Globus pallidus (tissue), 1 donor: Measurements from ENCODE around the gene HOXB3.
"Not testable (repeated sequence)": the region's sequence is repeated elsewhere in the genome, so short reads cannot be mapped to it uniquely, and the experiment has no call there.

Experiments used
- DNase-seq: peaks from one replicate; pipeline ENCODE4 v3.0.0-alpha.2; 2015; ENCODE audit warnings: low spot score

HOXB3 gene

DNA sequence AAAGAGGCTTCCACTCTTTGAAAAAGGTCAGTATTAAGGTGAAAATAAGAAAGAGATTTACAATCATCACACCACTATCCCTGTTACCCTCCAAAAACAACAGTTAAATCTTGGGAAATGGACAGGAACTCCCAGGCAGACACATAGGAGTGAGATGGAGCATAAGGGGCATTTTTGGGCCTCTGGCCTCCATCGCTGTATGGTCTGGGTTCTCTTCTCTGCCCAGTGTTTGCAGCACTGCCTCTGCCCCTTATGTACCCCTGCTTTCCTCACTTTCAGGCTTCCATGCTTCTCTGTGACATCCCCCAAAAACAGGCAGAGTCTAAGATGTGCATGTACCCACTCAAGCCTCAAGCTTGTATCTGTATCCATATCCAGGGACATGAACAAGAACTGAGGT lies 44.5 kb downstream of the HOXB3 start:
- no peak for DNase-seq

DNA sequence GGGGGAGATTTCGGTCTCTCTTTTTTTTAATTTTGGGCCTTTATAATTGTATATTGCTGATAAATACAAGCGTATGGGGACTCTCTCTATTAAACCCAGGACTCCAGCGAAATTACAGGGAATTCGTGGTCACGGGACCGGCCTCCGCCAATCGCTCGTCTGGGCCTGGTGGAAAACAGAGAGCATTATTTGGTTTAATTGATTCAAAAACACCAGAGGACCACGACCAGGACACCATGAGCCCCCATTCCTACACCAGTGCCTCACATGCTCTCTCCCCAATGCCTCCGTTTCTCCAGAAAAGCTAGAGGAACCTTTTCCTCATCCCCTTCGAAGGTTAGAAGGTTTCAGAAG lies 45.0 kb downstream of the HOXB3 start, which contains the start of gene HOXB2:
TSS of gene HOXB2 (minus strand) at position 88 of the 354 bp plus-strand sequence. CDS start 198 bp downstream, outside the sequence.
- DNase-seq, result no peak

DNA sequence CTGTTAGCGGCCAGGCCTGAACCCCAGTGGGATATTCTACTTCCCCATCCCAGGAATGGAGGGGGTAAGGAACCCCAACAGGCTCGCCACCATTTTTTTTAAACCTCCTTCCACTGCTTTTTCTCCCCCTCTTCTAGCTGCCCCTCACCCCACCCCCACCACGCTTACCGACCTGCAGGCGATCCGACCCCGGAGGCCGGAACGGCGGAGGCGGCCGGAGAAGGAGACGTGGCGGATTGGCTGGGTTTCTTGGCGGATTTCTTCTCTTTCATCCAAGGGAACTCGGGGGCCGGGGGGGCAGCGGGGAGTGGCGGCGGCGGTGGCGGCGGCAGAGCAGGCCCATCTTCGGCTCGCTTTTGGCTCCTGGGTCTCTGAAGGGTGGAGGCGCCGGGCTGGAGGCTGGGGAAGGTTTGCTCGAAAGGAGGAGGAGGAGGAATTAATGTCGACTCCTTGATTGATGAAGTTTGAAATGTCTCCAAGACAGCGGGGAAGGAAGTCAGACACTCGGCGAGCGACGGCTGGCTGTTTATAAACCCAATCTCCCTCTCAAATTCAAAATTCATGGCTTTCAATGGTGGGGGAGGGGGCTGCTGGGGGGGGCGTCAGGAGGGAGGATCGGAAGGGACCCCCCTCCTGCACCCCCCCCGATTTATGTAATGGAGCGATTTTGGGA lies 45.6 kb downstream of the HOXB3 start:
- DNase-seq, result no peak

DNA sequence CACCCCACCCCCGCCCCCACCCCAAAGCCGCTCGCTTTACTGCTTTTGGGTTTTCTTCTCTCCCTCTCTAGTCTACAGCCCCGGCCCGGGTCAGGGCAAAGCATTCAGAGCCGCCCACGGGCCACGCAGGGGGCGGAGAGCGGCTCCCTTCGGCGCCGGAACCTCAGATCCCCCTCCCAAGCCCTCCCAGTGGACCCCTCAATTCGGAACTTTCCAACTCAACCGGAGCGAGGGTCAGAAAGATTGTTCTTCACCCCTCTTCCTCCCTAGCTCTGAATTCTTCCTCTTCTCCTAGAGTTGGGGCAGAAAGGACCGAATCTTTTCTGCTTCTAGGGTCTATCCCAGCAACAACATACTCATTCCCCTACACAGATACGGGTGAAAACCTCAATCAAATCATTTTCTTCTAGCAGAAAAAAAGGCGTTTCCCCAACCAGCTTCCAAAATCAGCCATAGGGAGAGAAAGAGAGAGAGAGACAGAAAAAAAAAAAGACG lies 46.1 kb downstream of the HOXB3 start:
- DNase-seq, result no peak

DNA sequence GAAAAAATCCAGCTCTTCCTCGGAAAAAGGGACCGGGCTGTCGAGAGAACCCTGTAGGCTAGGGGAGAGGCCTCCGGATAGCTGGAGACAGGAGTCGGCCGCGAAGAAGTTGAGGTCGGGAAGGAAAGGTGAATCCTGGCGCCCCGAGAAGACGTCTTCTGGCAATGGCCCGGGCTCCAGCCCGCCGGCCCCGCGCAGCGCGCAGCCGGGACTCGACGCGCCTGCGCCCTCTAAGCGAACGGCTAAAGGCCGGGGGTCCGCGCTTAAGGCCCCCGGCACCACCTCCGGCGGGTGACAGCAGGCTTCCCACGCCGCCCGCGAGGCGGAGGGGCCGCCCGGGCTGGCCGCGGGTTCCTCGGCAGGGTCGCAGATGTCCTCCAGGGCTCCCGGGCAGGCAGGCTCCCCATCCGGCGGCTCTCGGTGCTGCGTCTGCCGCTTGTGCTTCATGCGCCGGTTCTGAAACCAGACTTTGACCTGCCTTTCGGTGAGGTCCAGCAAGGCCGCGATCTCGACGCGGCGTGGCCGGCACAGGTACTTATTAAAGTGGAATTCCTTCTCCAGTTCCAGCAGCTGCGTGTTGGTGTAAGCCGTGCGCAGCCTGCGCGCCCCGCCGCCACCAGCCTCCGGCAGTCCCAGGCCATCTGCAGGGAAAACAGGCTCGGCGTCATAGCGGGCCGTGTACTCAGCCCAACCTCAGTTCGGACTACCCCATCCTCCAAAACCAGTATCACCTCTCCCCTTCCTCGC lies 46.8 kb downstream of the HOXB3 start:
- DNase-seq, result no peak

DNA sequence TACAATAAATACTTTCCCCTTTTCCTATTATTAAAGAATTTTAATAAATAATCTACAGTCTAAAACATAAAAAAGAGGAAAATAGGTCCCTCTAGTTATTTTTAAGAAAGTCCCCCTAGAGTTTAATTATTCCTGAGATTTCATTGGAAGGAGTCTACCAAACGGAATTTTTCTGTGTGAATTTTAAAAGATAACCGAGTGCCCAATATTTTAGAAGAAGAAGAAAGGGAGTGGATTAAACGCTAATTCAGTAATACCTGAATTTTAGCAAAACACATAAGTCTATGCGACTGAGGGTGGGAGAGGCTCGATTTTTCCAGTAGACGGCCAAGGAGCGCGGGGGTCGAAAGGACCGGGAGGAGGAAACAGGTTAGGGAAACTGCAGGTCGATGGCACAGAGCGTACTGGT lies 47.3 kb downstream of the HOXB3 start:
- DNase-seq, result no peak

DNA sequence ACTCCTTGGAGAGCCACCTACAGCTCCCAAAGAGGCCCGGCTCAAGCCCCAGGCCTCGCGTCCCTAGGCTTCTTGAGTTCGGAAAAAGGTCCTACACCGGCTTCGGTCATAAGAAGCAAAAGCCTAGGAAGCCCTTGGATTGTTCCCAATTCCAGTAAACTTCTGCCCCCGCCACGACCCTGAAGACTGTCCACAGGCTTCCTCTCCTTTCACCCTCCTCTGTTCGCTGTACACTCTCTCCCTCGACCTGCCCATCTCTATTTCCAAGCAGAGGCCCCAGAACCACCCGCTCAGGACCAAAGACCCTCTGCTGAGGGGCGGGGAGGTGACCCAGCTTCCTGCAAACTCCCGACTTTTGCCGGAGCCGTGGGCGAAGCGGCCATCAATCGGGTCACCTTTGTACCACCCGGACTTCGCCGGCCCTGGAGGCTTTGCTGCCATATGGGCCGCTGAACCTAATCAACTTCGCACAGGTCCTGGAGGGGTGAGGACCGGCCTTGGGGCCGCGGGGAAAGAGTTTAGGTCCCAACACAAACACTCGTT lies 47.9 kb downstream of the HOXB3 start:
- DNase-seq, result no peak

DNA sequence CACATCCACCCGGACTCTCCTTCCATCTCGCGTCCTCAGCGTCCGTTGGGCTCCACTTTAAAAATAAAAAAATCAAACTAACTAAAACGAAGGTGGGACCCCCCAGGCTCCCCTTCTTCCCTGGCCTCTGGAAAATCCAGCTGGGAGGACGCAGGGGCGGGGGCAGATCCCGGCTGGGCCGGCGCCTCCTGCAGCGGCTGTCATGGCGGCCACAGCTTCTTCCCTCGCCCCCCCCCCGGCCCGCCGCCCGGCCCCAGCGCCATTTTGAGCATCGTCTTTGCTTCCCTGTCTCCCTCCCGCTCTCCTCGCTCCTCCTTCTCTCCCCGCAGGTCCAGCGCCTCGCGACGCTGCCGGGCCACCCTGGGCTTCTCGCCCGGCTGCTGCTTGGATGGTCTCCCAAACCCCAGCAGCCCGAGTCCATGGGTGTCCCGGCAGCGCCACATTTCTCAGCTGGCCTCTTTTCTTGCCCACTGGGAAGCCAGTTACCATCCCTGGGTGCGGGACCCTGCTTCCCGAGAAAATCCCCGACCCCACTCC lies 48.4 kb downstream of the HOXB3 start:
- no peak for DNase-seq

DNA sequence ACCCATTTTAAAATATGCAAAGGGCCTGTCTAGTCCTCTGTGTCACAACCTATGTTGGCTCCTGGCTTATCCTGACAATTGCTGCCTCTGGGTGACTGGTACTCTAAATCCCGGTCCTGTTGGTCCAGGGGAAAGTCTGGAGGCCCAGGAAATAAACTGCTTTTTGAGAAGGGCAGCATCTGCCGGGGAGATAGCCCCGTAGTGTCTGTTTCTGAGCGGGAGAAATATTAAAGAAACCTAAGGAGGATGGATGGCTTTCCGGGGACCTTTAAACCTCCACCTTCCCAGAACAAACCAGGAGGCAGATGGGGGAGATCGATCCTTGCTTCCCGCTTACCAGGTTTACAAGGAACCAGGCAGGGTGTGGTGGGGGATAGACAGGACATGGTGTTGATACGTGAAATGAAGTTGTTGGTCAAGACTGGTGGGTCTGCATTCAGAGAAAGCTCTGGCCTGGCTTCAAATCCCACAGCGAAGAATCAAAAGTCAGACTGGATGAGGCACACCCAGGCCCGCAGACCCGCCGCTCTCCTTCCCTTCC lies 48.9 kb downstream of the HOXB3 start:
- no peak for DNase-seq

DNA sequence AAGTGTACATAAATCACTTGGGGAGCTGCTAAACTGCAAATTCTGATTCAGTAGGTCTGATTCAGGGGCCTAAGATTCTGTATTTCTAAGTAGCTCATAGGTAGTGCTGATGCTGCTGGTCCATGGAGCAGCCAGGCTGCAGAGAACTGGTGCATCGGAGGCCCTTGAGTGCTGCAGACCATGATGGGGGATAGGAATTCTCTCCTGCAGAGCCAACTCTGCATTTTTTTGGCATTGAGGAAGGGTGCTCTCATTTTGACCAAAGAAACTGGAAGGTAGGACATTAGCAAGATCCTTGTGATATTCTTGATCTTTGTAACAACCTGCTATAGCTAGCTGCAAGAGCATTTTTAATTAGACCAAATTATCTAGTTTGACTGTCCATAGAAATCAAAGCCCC lies 49.8 kb downstream of the HOXB3 start:
- DNase-seq, result no peak

DNA sequence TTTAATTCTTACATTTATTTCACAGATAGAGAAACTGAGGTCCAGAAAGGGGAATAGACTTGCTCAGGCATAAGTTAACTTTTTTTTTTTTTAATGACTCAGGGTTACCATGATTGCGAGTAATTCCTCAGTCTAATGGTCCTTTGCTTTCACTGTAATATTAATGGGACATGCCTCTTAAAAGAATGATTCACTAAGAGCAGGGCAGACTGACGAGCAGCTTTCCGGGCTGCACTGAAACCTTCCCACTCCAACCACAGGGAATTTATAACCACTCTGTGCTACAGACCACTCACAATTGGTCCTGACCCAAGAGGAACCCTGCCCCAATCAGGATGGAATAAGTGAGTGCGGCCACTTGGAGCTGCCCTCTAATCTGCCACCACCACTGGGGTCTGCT lies 50.9 kb downstream of the HOXB3 start:
- no peak for DNase-seq

DNA sequence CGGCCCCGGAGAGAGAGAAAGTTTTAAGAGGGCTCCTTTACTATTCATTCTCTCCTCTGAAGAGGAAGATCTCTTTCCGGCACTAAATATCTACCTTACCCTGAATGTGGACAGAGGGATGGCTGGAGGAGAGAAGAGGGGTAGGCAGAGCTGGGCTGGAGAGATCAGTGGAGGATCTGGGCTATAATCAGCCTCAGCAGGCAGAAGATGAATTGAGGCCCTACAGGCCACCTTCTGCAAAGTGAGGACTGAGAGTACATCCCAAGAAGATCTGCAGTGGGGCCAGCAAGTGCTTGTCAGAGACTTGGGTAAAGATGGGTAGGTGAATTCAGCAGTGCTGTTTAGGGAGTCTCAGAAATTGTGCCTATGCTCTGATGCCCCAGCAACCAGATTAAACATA lies 52.7 kb downstream of the HOXB3 start:
- DNase-seq, result no peak

DNA sequence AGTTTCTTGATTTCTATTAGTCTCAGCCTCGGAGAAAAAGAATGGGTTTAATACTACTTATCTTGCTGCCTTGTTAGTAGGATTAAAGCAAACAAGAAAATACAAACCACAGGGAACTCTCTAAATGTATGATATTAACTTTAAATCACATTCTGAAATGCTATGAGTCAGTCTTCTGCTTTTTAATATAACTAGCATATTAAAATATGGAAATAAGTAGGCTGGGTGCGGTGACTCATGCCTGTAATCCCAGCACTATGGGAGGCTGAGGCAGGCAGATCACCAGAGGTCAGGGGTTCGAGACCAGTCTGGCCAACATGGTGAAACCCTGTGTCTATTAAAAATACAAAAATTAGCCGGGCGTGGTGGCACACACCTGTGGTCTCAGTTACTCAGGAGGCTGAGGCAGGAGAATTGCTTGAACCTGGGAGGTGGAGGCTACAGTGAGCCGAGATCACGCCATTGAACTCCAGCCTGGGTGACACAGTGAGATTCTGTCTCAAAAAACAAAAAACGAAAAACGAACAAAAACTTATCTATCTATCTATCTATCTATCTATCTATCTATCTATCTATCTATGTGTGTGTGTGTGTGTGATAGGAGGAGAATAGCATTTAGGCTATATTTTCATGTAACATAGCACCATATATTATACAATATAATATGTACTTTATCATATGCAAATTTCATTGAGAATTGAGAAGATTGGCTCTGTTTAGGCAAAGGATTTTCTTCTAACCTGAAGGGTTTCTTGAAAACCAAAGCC lies 54.1 kb downstream of the HOXB3 start:
- not testable (repeated sequence) for DNase-seq

DNA sequence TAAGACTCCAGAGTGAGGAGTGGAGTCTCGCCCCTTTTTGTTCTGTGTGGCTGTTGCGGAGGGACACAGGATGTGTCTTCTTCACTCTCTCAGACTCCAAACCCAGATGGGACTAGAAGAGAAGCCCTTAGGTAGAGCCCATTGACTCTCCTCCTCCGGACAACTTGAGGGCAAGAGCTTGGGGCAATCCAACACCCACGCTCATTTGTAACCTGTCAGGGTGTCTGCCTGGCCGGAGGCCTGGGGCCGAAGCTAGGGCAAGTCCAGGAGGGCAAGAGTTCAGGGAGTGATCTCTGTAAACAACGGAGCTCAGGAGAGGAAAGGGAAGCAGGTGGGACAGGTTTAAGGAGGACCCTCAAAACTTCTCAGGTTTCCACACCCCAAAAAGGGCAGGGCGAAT lies 57.8 kb downstream of the HOXB3 start:
- no peak for DNase-seq

DNA sequence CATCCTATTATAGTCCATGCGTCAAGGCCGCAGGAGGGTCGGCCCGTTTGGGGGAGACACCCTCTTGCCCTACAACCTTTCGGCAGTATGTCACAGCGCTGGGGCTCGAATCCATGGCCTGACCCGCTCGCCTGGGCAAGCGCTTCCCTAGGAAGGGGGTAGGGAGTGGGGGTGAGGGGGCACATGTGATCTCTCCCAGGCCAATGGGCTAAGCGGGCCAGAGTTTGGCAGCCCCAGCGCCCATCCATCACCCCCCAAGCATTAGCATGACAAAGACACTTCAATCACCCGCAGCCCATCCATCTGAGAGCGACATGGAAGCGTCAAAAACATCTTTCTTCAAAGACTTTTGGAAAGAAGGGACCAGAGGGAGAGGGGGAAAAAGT lies 59.2 kb downstream of the HOXB3 start, which contains the start of gene HOXB1:
TSS of gene HOXB1 (minus strand) at position 125 of the 386 bp plus-strand sequence. CDS start at position 18, 107 bp downstream.
- DNase-seq, result no peak

DNA sequence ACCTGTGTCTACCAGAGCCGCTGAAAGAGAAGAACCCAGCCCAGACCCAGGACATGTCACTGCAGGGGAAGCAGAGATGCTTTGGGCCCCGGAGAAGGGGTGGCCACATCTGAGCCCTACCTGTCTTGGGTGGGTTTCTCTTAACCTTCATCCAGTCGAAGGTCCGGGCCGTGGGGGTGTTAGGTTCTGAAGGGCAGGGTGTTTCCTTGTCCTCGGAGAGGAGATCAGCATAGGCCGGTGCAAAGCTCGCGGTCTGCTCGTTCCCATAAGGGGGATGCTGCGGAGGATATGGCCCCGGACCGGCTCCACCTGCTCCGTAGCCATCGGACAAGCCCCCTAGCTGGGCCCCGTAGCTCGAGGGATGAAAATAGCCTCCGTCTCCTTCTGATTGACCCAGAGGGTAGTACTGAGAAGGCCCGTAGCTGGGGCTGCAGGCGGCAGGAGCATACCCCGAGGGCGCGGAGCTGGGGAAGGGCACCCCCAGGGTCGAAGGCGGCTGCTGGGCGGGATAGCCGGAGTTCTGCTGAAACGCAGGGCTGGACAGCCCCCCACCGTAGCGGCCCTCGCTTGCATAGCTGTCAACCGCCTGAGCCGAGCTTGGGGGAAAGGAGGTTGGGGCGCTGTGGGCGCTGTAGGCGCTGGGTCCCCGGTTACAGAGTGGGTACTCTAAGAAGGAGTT lies 59.7 kb downstream of the HOXB3 start:
- DNase-seq, result no peak

DNA sequence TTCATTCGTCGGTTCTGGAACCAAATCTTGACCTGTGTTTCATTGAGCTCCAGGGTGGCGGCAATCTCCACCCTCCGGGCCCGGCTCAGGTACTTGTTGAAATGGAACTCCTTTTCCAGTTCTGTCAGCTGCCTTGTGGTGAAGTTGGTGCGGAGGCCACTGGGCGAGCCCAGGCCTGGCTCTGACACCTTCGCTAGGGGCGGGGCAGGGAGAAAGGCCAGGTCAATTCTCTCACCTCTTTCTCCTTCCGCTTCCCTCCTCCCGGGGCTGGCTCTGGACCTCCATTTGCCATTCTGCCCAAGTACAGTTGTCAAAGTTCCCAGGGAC lies 60.4 kb downstream of the HOXB3 start:
- DNase-seq, result no peak

DNA sequence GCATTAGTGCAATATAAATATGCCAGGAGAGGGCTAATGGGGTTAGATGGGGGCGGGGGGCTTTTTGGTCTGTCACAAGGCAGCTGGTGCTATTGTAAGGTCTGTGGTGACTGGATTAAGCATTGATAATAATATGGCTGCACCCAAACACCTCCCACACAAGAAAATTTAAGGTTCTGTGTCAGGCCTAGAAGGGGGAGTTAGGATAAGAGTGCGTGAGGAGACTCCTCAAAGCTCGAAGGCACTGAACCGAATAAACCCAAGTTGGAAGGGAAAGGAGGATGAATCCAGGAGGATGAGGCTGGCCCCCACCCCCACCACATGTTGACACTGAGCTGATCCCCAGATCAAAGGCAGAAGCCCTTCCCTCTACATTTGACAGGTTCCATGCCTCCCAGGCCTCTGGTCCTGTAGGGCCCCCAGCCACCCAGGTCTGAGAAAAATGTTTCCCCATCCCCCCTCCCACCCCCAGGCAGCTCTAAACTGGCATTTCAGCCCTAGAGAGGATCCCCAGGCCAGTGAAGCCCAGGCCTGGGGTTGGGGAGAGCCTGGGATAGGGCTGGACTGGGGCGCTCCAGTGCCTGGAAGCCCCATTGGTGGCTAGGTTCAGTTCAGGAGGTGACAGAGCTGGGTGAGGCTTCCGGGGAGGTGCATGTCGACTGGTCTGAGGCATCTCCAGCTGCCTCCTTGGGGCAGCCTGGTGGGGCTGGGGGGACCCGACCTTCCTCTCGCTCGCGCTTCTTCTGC lies 60.9 kb downstream of the HOXB3 start:
- no peak for DNase-seq

DNA sequence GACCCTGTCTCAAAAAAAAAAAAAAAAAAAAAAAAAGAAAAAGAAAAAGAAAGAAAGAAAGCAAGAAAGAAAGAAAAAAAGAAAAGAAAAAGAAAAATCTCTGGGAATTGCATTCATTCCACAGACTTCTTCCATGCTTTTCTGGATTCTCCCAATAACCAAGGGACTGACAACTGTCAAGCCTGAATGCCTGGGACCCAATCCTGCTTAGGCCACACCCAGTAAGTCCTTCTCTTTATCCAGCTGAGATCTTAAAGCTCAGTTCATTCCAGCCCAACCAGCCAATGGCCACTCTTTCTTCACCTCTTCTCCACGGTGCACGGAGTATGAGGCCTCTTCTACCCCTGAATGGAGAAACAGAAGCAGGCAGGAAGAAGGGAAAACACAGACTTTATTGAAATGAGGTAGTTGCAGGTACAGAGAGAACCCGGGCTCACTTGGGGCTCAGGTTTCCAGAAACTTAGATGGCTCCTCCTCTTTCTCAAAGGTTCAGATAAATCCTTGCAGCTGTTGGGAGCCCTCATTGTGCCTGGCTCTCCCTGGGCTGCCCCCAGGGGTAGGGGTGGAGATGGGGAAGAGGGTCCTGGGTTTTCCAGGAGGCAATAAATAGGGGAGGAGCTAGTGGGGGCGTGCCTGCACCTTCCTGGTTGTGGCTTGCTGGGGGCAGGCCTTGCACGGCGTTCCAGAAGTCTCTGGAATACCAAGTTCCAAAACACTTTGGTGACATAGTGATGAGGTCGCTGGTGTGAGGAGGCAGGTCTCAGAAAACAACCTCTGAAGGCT lies 61.7 kb downstream of the HOXB3 start:
- no peak for DNase-seq

DNA sequence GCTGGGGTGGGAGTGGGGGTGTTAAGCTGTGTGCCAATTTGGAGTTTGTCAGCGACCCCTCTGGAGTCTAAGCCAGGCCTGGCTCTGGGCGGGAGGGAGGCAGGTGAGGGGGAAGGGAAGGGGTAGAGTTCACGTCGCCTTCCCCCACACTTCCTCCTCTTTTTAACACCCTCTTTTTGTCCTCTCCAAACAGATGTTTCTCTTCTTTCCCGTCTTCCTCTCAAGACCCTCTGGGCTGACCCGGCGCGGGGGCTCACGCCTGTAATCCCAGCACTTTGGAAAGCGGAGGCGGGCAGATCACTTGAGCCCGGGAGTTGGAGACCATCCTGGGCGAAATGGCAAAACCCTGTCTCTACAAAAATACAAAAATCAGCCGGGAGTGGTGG lies 62.5 kb downstream of the HOXB3 start:
- DNase-seq, result no peak
